Measurements from ENCODE around the gene LONP1.

- TF ChIP-seq RNF2 (IDR thresholded peaks at IDR 0.05; ENCODE audit: borderline replicate concordance, low read depth, low read length, missing control alignments, poor library complexity, severe bottlenecking) (no peak), MAX (IDR thresholded peaks at IDR 0.05) (no peak), GTF2F1 (IDR thresholded peaks at IDR 0.05; ENCODE audit: borderline replicate concordance, low read depth, low read length) (no peak), CBX5 (IDR thresholded peaks at IDR 0.05; ENCODE audit: low read depth, low read length) (no peak), POLR2A (IDR thresholded peaks at IDR 0.05; ENCODE audit: control extremely low read depth in 1 of 2, low read depth in 2 of 2, low read length in 2 of 2) (peak; percentile 2 to 64), RAD21 (IDR thresholded peaks at IDR 0.05 in 1 of 2, conservative IDR thresholded peaks at IDR 0.05 in 1 of 2; ENCODE audit: low read depth in 2 of 2, low read length in 2 of 2) (no peak), TAF1 (IDR thresholded peaks at IDR 0.05; ENCODE audit: low read depth, low read length) (no peak), CHD2 (IDR thresholded peaks at IDR 0.05; ENCODE audit: low read length) (0 out of 2 replicates have a peak, but pooled peaks have one; percentile 1), SP2 (IDR thresholded peaks at IDR 0.05; ENCODE audit: low read length) (no peak)
- TF ChIP-seq, protein P1, sequence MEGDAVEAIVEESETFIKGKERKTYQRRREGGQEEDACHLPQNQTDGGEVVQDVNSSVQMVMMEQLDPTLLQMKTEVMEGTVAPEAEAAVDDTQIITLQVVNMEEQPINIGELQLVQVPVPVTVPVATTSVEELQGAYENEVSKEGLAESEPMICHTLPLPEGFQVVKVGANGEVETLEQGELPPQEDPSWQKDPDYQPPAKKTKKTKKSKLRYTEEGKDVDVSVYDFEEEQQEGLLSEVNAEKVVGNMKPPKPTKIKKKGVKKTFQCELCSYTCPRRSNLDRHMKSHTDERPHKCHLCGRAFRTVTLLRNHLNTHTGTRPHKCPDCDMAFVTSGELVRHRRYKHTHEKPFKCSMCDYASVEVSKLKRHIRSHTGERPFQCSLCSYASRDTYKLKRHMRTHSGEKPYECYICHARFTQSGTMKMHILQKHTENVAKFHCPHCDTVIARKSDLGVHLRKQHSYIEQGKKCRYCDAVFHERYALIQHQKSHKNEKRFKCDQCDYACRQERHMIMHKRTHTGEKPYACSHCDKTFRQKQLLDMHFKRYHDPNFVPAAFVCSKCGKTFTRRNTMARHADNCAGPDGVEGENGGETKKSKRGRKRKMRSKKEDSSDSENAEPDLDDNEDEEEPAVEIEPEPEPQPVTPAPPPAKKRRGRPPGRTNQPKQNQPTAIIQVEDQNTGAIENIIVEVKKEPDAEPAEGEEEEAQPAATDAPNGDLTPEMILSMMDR (IDR thresholded peaks at IDR 0.05; ENCODE audit: control extremely low read depth in 1 of 3, insufficient read depth in 1 of 3, low read depth in 1 of 3, low read length in 3 of 3) = no peak
Measured at GRCh38 chr19:5690955-5691821, 28.8 kb downstream of the LONP1 start.

All from H1 (cell line).